OCI-LY1 (cell line): ENCODE measurements around the gene ZMIZ1.

ENCODE experiments used
- H2AFZ ChIP-seq: fragments of 200-600 bp; sonication (generic), shearing (Covaris generic); 2 replicates; pipeline ENCODE4 v1.6.0; 2014; ENCODE audit warnings: antibody characterized with exemption, mild to moderate bottlenecking, low read length
- H3F3A ChIP-seq: fragments of 200-600 bp; sonication (generic), shearing (Covaris generic); 2 replicates; pipeline ENCODE4 v1.6.0; 2014; ENCODE audit warnings: mild to moderate bottlenecking, antibody characterized with exemption, low read length, moderate library complexity; ENCODE audit not compliant: insufficient read depth
- H3K27ac ChIP-seq: fragments of 200-600 bp; sonication (generic); 2 replicates; pipeline ENCODE4 v1.5.1; 2014; ENCODE audit warnings: low read length, mixed run types, mild to moderate bottlenecking, low read depth; ENCODE audit not compliant: poor library complexity, severe bottlenecking
- H3K27me3 ChIP-seq: fragments of 200-600 bp; sonication (generic); 2 replicates; pipeline ENCODE4 v1.6.0; 2014; ENCODE audit warnings: antibody characterized with exemption, mild to moderate bottlenecking, low read length, moderate library complexity; ENCODE audit not compliant: insufficient read depth
- H3K36me3 ChIP-seq: fragments of 200-600 bp; sonication (generic); 2 replicates; pipeline ENCODE4 v1.6.1; 2014; ENCODE audit warnings: mild to moderate bottlenecking, antibody characterized with exemption, low read length, moderate library complexity, mixed read lengths; ENCODE audit not compliant: insufficient read depth
- H3K4me1 ChIP-seq: fragments of 200-600 bp; sonication (generic); 2 replicates; pipeline ENCODE4 v1.5.1; 2014; ENCODE audit warnings: mild to moderate bottlenecking, low read length, moderate library complexity; ENCODE audit not compliant: insufficient read depth, severe bottlenecking
- H3K4me2 ChIP-seq: fragments of 200-600 bp; sonication (generic), shearing (Covaris generic); 2 replicates; pipeline ENCODE4 v1.6.1; 2014; ENCODE audit warnings: low read length
- H3K4me3 ChIP-seq: fragments of 200-600 bp; sonication (generic); 2 replicates; pipeline ENCODE4 v1.5.1; 2014; ENCODE audit warnings: low read length, low read depth, mild to moderate bottlenecking, mixed read lengths; ENCODE audit not compliant: poor library complexity, severe bottlenecking
- H3K79me2 ChIP-seq: fragments of 200-600 bp; shearing (Covaris generic); 2 replicates; pipeline ENCODE4 v1.6.1; 2016; ENCODE audit warnings: mixed run types, low read length, mixed read lengths; ENCODE audit not compliant: insufficient read depth
- H3K9ac ChIP-seq: fragments of 200-600 bp; sonication (generic), shearing (Covaris generic); 2 replicates; pipeline ENCODE4 v1.6.1; 2014; ENCODE audit warnings: mild to moderate bottlenecking, low read length, mixed read lengths
- H3K9me2 ChIP-seq: fragments of 200-600 bp; sonication (generic), shearing (Covaris generic); 2 replicates; pipeline ENCODE4 v1.6.1; 2014; ENCODE audit warnings: low read depth, mild to moderate bottlenecking, low read length, mixed read lengths
- H3K9me3 ChIP-seq: fragments of 200-600 bp; shearing (Covaris generic); 2 replicates; pipeline ENCODE4 v1.6.1; 2014; ENCODE audit warnings: low read length, mixed read lengths
- H4K20me1 ChIP-seq: fragments of 200-600 bp; sonication (generic), shearing (Covaris generic); 2 replicates; pipeline ENCODE4 v1.6.0; 2016; ENCODE audit warnings: mild to moderate bottlenecking, low read length; ENCODE audit not compliant: insufficient read depth
- CTCF ChIP-seq: fragments of 200-600 bp; sonication (generic), shearing (Covaris generic); IDR thresholded peaks from 2 replicates; pipeline ENCODE4 v1.5.1; 2017; ENCODE audit warnings: mild to moderate bottlenecking, antibody characterized with exemption, low read length, moderate library complexity, mixed read lengths
- EZH2 ChIP-seq: fragments of 200-600 bp; sonication (generic), shearing (Covaris generic); IDR thresholded peaks from 2 replicates; pipeline ENCODE4 v1.8.0; 2017; ENCODE audit warnings: borderline replicate concordance, mixed run types, mild to moderate bottlenecking, antibody characterized with exemption, low read length, moderate library complexity, mixed read lengths

ZMIZ1 gene

GRCh38 chr10:79269969-79270368 lies 201.2 kb downstream of the ZMIZ1 start:
- Histone ChIP-seq H3K4me2 (no peak overlapping the region), H3K9me3 (no peaks in the 10 kb centered on the region), H3K4me1 (no peaks in the 10 kb centered on the region), H3F3A (no peaks in the 10 kb centered on the region), H2AFZ (no peak overlapping the region), H3K9ac (no peak overlapping the region), H3K9me2 (no peaks in the 10 kb centered on the region), H3K79me2 (no peaks in the 10 kb centered on the region), H3K36me3 (no peaks in the 10 kb centered on the region), H3K27ac (no peak overlapping the region), H3K4me3 (no peak overlapping the region), H3K27me3 (0 out of 2 replicates have a peak, but pooled peaks cover 12% of the 10 kb centered on the region), H4K20me1 (no peaks in the 10 kb centered on the region)
- no peak for TF ChIP-seq CTCF
- TF ChIP-seq EZH2: no peak

- TF ChIP-seq CTCF: no peak
- no peak for TF ChIP-seq EZH2
- Histone ChIP-seq H3K36me3 (no peaks in the 10 kb centered on the region), H3K27me3 (0 out of 2 replicates have a peak, but pooled peaks cover 12% of the 10 kb centered on the region), H3K79me2 (no peaks in the 10 kb centered on the region), H3K4me2 (no peak overlapping the region), H2AFZ (no peak overlapping the region), H3K9me2 (no peaks in the 10 kb centered on the region), H3K27ac (no peak overlapping the region), H3K9ac (no peak overlapping the region), H4K20me1 (no peaks in the 10 kb centered on the region), H3F3A (no peaks in the 10 kb centered on the region), H3K4me3 (no peak overlapping the region), H3K9me3 (no peaks in the 10 kb centered on the region), H3K4me1 (no peaks in the 10 kb centered on the region)
Measured at GRCh38 chr10:79270466-79271246, 201.9 kb downstream of the ZMIZ1 start.

- no peaks in the 10 kb centered on the region for H3K36me3 ChIP-seq
- H3K4me2 ChIP-seq: no peak overlapping the region
- H3K9me2 ChIP-seq: no peaks in the 10 kb centered on the region
- no peak overlapping the region for H2AFZ ChIP-seq
- no peaks in the 10 kb centered on the region for H3F3A ChIP-seq
- no peaks in the 10 kb centered on the region for H4K20me1 ChIP-seq
- no peaks in the 10 kb centered on the region for H3K9me3 ChIP-seq
- H3K79me2 ChIP-seq: no peaks in the 10 kb centered on the region
- no peak for TF ChIP-seq CTCF
- no peak for TF ChIP-seq EZH2
- H3K4me1 ChIP-seq: no peaks in the 10 kb centered on the region
- H3K9ac ChIP-seq: no peak overlapping the region
- H3K27ac ChIP-seq: no peak overlapping the region
- H3K4me3 ChIP-seq: no peak overlapping the region
- H3K27me3 ChIP-seq: 0 out of 2 replicates have a peak, but pooled peaks cover 7% of the 10 kb centered on the region
Measured at GRCh38 chr10:79272353-79272752, 203.6 kb downstream of the ZMIZ1 start.
